Neural crest cell (in vitro differentiated cells): Measurements from ENCODE around the gene LPP. TPM values are rescaled to one million over a fixed set of nuclear protein-coding genes. Genes with fewer than 3 reads are reported as not detected.

Source experiments
- DNase-seq: peaks from one replicate; pipeline ENCODE4 v3.0.0; 2021; ENCODE audit warnings: low read depth, mixed read lengths, low spot score
- H3K27ac Mint-ChIP-seq: one replicate; pipeline ENCODE4 v1.8.0; 2021; ENCODE audit warnings: mild to moderate bottlenecking, mixed read lengths; ENCODE audit not compliant: unreplicated experiment
- H3K27me3 Mint-ChIP-seq: 2 replicates; pipeline ENCODE4 v1.8.0; 2021; ENCODE audit warnings: low read depth, mild to moderate bottlenecking, mixed read lengths
- H3K36me3 Mint-ChIP-seq: 2 replicates; pipeline ENCODE4 v1.8.0; 2021; ENCODE audit warnings: low read depth, mild to moderate bottlenecking, mixed read lengths
- H3K4me1 Mint-ChIP-seq: 2 replicates; pipeline ENCODE4 v1.8.0; 2021; ENCODE audit warnings: mixed read lengths
- H3K4me3 Mint-ChIP-seq: one replicate; pipeline ENCODE4 v1.8.0; 2021; ENCODE audit warnings: mild to moderate bottlenecking, mixed read lengths
- H3K9me3 Mint-ChIP-seq: 2 replicates; pipeline ENCODE4 v1.8.0; 2021; ENCODE audit warnings: mixed read lengths
- total RNA-seq: library from RNA; stranded (reverse); gene quantifications from 2 replicates; pipeline ENCODE4 v1.2.1, GENCODE V29; 2021
- TF ChIP-seq, protein P1 (sequence below): fragments of 200-600 bp; sonication (generic); conservative IDR thresholded peaks from 2 replicates; pipeline ENCODE4 v1.5.0; 2021; ENCODE audit warnings: antibody characterized with exemption, mild to moderate bottlenecking

The LPP gene
- total RNA-seq, 1 donor from 2014 or later = 38.7 TPM

DNA sequence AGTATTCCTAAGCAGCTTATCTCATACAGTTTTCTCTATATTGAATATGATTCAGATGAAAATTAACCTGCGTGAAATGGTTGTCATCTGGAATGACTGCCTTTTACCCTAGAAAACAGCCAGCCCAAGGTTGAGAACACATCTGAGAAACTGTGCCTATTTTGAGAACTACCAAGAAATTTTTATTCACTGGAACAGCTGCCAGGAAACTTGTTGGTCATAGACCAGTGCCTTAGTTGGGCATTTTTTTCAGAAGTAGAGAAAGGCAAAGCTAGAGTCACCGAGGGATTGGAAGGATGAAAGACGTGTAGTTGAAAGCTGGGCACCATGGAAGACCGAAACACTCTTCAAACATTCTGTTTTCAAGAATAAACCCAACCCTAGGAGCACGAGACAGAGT is 277.1 kb downstream of the LPP start:
- Mint-ChIP-seq H3K9me3 (peaks cover 12% of the 10 kb centered on the region), H3K36me3 (peaks cover 22% of the 10 kb centered on the region), H3K4me3 (no peak overlapping the region), H3K27me3 (no peaks in the 10 kb centered on the region), H3K4me1 (peaks cover 10% of the 10 kb centered on the region), H3K27ac (no peak overlapping the region)
- TF ChIP-seq, protein P1, sequence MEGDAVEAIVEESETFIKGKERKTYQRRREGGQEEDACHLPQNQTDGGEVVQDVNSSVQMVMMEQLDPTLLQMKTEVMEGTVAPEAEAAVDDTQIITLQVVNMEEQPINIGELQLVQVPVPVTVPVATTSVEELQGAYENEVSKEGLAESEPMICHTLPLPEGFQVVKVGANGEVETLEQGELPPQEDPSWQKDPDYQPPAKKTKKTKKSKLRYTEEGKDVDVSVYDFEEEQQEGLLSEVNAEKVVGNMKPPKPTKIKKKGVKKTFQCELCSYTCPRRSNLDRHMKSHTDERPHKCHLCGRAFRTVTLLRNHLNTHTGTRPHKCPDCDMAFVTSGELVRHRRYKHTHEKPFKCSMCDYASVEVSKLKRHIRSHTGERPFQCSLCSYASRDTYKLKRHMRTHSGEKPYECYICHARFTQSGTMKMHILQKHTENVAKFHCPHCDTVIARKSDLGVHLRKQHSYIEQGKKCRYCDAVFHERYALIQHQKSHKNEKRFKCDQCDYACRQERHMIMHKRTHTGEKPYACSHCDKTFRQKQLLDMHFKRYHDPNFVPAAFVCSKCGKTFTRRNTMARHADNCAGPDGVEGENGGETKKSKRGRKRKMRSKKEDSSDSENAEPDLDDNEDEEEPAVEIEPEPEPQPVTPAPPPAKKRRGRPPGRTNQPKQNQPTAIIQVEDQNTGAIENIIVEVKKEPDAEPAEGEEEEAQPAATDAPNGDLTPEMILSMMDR = no peak
- DNase-seq = no peak

DNA sequence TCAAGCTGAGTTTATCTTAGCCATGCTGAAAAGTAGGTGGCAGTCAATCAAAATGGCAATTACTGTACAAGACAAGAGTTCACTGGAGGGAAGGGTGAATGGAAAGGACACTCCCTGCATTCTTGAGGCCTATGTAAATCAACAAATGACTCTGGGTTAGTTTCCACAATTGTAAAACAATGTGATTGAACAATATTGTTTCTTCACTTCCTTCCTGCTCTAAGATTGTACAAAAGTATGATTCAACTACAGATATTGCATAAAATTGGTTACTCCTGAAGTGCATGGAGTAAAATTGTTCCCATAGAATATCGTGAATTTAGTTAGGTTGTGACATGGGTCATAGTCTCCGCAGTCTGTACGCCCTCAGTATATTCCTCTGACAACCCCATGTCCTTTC is 277.6 kb downstream of the LPP start:
- Mint-ChIP-seq H3K36me3 (peaks cover 18% of the 10 kb centered on the region), H3K27ac (no peak overlapping the region), H3K27me3 (no peaks in the 10 kb centered on the region), H3K4me1 (peaks cover 10% of the 10 kb centered on the region), H3K4me3 (no peak overlapping the region), H3K9me3 (peaks cover 7% of the 10 kb centered on the region)
- TF ChIP-seq, protein P1 = no peak
- DNase-seq = no peak

DNA sequence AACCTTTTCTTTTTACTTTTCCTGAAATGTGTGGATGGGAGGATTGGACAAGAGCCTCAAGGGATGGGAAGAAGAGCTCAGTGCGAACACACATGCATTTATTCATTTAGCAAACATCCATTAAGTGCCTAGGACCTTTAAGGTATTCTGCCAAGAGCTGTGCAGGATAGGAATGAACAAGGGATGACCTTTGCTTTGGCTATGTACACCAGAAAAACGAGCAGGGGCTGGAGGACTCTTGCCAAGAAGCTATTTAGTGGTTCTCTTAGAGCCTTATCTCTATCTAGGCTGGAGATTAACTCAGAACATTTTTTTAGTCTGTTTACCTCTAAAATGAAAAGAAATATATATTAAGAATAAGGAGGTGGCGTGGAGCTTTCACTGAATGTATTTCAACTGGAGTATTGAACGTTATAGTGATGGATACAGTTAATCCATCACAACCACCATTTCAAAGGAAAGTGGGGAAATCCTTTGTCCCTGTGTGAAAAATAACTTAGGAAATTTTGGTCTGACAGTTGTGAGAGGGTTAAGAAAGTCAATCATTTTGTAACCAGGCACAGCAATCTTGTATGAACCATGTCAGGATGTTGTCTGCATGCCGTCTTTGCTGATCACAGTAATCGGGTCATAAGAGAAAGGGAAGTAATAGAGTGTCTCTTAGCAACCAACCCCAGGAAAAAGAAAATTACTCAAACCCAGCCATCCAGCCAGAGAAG is 279.0 kb downstream of the LPP start:
- H3K4me3 Mint-ChIP-seq = no peak overlapping the region
- TF ChIP-seq, protein P1 = no peak
- no peak for DNase-seq
- peaks cover 5% of the 10 kb centered on the region for H3K4me1 Mint-ChIP-seq
- no peaks in the 10 kb centered on the region for H3K9me3 Mint-ChIP-seq
- no peaks in the 10 kb centered on the region for H3K27me3 Mint-ChIP-seq
- H3K36me3 Mint-ChIP-seq = peaks cover 8% of the 10 kb centered on the region
- H3K27ac Mint-ChIP-seq = no peak overlapping the region

GRCh38 chr3:188433521-188434150 is 279.7 kb downstream of the LPP start:
- DNase-seq = no peak
- peaks cover 8% of the 10 kb centered on the region for H3K36me3 Mint-ChIP-seq
- no peaks in the 10 kb centered on the region for H3K9me3 Mint-ChIP-seq
- peaks cover 5% of the 10 kb centered on the region for H3K4me1 Mint-ChIP-seq
- no peak overlapping the region for H3K4me3 Mint-ChIP-seq
- no peak overlapping the region for H3K27ac Mint-ChIP-seq
- TF ChIP-seq, protein P1 = no peak
- no peaks in the 10 kb centered on the region for H3K27me3 Mint-ChIP-seq

DNA sequence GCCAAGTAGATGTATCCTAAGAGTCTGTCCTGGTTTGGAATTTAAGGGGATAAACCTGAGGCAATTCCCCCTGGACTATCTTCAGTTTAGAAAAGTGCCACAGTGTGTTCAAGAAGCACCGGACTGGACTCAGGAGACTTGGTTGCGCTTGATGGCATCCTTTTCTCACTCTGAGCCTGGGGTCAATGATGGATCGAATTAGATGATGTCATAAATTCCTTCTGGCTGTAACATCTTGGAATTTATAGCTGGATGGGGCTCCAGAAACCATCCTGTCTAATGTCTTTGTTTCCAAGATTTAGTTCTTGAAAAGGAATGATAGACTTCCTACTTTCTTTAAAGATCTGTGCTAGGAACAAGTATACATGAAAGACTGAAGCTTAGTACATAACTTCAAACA is 280.6 kb downstream of the LPP start:
- Mint-ChIP-seq H3K4me3 (no peak overlapping the region), H3K36me3 (peaks cover 8% of the 10 kb centered on the region), H3K27ac (no peak overlapping the region), H3K4me1 (peaks cover 9% of the 10 kb centered on the region), H3K9me3 (no peaks in the 10 kb centered on the region), H3K27me3 (no peaks in the 10 kb centered on the region)
- DNase-seq = no peak
- TF ChIP-seq, protein P1 = no peak
